Measurements from ENCODE around the gene VAT1. TPM values are rescaled to one million over a fixed set of nuclear protein-coding genes. Genes with fewer than 3 reads are reported as not detected.

The VAT1 gene
- total and polyA plus RNA-seq, 2 of the 13 experiments (the other 11 are each of a cell fraction or from before 2014, with no cell fraction given), result 143 to 205 TPM

- TF ChIP-seq ZNF142 (CRISPR knock-in tag; IDR thresholded peaks at IDR 0.05) (no peak), ZNF562 (CRISPR knock-in tag; IDR thresholded peaks at IDR 0.05; ENCODE audit: borderline replicate concordance) (no peak), ZNF704 (CRISPR knock-in tag; IDR thresholded peaks at IDR 0.05; ENCODE audit: borderline replicate concordance) (no peak), SUZ12 (IDR thresholded peaks at IDR 0.05; ENCODE audit: low read depth, low read length) (no peak), XRCC5 (optimal IDR thresholded peaks at IDR 0.05; ENCODE audit: low read length) (peak; percentile 36), E2F5 (CRISPR knock-in tag; conservative IDR thresholded peaks at IDR 0.05) (no peak), YEATS4 (CRISPR knock-in tag; IDR thresholded peaks at IDR 0.05; ENCODE audit: borderline replicate concordance) (peak; percentile 19; the same call in 1 of the 2 replicates), GPBP1L1 (CRISPR knock-in tag; IDR thresholded peaks at IDR 0.05) (no peak), ZNF260 (CRISPR knock-in tag; IDR thresholded peaks at IDR 0.05; ENCODE audit: borderline replicate concordance, low read depth) (no peak), EP300 (IDR thresholded peaks at IDR 0.05; ENCODE audit: low read depth in 2 of 2, low read length in 2 of 2) (peak; percentile 78 to 92), EP300 (CRISPR knock-in tag; IDR thresholded peaks at IDR 0.05; ENCODE audit: borderline replicate concordance) (peak; percentile 83), GMEB1 (CRISPR knock-in tag; IDR thresholded peaks at IDR 0.05; ENCODE audit: borderline replicate concordance) (no peak), HINFP (CRISPR knock-in tag; IDR thresholded peaks at IDR 0.05; ENCODE audit: low read depth) (no peak), THAP11 (CRISPR knock-in tag; IDR thresholded peaks at IDR 0.05) (peak; percentile 64; the same call in 1 of the 2 replicates)
Observed at GRCh38 chr17:43010667-43011308, 11.4 kb downstream of the VAT1 start (continued).
